Stimulated activated CD8-positive, alpha-beta memory T cell treated with anti-CD3 and anti-CD28 coated beads, Interleukin-15, amount 100 ng/mL, for 1 hour (primary cell): ENCODE measurements around the gene RBFA.

ENCODE experiments used
- DNase-seq: peaks from one replicate; pipeline ENCODE4 v3.0.0-alpha.2; 2020; ENCODE audit warnings: low read depth

RBFA gene

GRCh38 chr18:80074697-80075096, 40.5 kb downstream of the RBFA start:
- DNase-seq = no peak

- DNase-seq = no peak
These were observed 41.7 kb downstream of the RBFA start for GRCh38 chr18:80075940-80076339.

GRCh38 chr18:80076379-80076778, 42.1 kb downstream of the RBFA start:
- DNase-seq = no peak

GRCh38 chr18:80077873-80078272, 43.6 kb downstream of the RBFA start:
- no peak for DNase-seq
